GM18861 (cell line): ENCODE measurements around the gene KICS2.
"Not testable (repeated sequence)": the region's sequence is repeated elsewhere in the genome, so short reads cannot be mapped to it uniquely, and the experiment has no call there.

Source experiments
- ATAC-seq: cut with Tn5 transposase; IDR thresholded peaks from one replicate; pipeline ENCODE4 v1.9.1; 2021; ENCODE audit not compliant: unreplicated experiment

KICS2 gene

DNA sequence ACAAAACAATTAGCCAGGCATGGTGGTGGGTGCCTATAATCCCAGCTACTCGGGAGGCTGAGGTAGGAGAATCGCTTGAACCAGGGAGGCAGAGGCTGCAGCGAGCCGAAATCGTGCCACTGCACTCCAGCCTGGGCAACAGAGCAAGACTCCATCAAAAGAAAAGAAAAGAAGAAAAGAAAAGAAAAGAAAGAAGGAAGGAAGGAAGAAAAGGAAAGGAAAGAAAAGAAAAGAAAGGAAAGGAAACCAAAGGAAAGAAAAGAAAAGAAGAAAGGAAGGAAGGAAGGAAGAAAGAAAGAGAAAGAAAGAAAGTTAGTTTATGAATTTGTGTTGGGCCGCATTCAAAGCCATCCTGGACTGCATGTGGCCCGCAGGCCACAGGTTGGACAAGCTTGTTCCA lies 4.5 kb downstream of the KICS2 start:
- ATAC-seq = not testable (repeated sequence)

DNA sequence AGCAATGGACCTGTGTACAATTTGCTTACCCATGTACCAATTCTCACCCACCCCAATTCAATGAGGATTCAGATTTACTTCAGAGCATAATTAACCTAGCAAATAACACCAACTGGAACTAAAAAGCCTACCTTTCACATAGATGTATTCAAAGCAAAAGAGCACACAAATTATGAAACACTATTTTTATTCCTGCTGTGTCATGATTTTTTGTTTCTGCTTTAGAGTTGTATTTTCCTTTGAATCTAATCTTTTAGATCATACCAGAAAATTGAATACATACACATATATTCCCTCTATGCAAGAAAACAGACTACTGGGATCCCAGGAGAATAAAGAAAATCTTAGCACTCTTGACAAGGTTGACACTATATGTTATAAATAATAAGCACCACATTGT lies 5.9 kb downstream of the KICS2 start:
- no peak for ATAC-seq

DNA sequence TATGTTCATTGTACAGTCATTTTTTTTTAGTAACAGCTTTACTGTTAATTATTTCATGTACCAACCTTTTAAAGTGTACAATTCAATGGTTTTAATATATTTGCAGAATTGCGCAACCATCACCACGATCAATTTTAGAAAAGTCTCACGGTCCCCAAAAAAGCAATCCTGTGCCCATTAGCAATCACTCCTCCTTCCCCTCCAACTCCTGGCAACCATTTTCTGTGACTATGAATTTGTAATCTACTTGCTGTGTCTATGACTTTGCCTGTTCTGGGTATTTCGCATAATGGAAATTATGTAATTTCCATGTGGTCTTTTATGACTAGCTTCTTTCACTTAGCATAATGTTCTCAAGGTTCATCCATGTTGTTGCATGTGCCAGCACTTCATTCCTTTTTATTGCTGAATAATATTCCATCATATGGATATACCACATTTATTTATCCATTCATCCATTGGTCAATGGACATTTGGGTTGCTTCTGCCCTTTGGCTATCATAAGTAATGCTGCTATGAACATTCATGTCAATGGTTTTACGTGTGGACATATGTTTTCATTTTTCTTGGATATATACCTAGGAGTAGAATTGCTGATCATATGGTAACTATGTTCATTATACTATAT lies 9.9 kb downstream of the KICS2 start:
- ATAC-seq = no peak

DNA sequence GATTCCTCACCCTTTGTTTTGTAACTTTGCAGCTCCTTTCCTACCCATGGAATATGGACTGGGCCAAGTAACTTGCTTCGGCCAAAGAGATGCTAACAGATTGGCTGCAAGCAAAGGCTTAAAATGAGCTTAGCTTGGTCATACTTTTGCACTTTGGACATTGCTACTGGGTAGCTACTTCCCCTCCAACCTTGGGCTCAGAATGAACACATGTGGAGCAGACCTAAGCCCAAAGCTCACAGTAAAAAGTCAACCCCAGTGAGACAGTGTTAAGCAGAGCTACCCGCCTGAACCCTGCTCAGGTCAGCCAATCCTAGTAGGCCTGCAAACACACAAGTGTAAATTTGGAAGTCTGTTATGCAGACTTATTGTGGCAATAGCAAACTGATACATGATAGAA lies 14.6 kb downstream of the KICS2 start:
- ATAC-seq = no peak

DNA sequence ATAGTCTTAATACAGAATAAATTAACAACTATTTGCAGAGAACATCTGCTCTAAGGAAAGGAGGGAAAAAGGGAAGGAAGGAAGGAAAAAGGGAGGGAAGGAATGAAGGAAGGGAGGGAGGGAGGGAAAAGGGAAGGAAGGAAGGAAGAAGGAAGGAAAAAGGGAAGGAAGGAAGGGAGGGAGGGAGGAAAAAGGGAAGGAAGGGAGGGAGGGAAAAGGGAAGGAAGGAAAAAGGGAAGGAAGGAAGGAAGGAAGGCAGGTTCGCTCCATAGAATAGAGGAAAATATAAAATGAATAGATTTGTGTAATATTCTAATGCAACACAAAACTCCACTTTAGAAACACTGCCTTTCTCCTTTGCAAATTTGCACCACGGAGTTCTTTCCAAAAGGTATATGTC lies 16.6 kb downstream of the KICS2 start:
- no peak for ATAC-seq

DNA sequence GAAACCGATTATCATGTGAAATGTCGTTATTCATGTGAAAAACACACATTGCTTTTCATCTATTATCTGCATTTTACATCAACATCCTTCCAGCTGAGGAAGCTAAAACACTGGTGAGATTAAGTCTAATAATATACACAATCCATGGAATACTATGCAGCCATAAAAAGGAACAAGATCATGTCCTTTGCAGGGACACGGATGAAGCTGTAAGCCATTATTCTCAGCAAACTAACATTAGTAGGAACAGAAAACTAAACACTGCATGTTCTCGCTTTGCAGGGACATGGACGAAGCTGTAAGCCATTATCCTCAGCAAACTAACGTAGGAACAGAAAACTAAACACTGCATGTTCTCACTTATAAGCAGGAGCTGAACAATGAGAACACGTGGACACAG lies 18.3 kb downstream of the KICS2 start:
- no peak for ATAC-seq

DNA sequence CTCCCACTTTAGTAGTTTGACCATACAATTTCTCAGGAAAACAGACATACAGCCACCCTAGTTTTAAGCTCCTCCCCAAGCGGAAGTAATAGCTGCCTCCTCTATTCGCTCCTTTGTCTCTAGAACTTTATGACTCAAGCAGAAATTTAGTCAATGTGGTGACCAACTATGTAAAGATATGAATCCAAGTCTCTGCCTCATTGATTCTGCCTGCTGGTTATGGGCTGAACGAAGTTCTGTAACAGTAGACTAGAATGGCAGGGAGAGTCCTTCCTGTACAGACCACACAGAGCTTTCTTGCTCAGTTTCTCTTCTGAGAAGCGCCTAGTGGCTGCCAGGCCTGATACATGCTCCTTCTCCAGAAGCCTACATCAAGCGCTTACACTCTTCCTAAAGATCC lies 19.1 kb downstream of the KICS2 start:
- no peak for ATAC-seq

DNA sequence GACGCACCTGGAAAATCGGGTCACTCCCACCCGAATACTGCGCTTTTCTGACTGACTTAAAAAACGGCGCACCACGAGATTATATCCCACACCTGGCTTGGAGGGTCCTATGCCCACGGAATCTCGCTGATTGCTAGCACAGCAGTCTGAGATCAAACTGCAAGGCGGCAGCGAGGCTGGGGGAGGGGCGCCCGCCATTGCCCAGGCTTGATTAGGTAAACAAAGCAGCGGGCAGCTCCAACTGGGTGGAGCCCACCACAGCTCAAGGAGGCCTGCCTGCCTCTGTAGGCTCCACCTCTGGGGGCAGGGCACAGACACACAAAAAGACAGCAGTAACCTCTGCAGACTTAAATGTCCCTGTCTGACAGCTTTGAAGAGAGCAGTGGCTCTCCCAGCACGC lies 26.3 kb downstream of the KICS2 start:
- not testable (repeated sequence) for ATAC-seq

DNA sequence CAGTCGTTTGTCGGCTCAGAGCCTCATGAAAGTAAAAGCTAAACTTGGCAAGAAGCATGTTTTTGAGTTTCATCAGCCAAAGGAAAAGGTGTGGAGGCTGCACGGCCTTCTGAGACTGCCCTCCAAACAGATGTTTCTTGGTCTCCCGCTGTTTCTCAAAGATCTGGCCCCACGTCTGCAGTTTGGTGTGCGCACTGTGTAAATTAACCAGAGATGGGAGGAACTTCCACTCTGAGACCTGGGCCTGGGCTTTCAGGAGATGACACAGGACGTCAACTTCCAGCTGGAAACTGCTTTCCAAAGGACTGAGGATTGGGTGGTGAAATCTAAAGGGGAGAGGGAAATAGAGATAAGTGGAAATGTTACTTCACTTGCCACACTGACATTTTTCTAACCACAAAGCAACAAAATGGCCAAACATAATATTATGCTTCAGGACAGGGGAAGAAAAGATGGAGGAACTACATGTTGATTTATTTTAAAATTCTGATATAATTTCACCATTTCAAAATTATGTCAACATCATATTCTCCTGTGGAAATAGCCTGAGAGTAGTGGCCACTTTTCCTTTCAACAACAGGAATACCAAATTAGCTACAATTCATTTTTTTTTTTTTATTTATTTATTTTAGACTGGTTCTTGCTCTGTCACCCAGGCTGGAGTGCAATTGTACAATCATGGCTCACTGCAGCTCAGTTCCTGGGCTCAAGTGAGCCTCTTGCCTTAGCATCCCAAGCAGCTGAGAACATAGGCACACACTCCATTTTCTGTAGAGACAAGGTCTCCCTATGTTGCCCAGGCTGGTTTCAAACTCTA lies 27.6 kb downstream of the KICS2 start:
- no peak for ATAC-seq

DNA sequence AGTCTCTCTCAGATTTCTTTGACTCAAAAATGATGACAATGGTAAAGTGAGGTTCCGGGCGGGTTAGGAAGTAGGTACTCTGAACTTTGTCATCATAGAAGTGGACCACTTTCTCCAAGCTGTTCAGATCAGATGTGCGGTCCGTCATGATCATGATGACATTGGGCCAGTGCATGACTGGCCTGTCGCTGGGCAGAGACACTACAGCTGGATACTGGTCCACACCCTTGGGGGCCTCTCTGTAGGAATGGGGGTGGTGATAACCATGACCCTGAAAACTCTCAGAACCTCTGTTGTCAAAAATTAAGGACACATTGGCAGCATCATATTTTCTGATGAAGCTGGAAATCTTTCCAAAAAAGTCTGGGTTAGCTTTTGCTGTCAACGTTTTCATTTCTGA lies 28.2 kb downstream of the KICS2 start:
- ATAC-seq = no peak

DNA sequence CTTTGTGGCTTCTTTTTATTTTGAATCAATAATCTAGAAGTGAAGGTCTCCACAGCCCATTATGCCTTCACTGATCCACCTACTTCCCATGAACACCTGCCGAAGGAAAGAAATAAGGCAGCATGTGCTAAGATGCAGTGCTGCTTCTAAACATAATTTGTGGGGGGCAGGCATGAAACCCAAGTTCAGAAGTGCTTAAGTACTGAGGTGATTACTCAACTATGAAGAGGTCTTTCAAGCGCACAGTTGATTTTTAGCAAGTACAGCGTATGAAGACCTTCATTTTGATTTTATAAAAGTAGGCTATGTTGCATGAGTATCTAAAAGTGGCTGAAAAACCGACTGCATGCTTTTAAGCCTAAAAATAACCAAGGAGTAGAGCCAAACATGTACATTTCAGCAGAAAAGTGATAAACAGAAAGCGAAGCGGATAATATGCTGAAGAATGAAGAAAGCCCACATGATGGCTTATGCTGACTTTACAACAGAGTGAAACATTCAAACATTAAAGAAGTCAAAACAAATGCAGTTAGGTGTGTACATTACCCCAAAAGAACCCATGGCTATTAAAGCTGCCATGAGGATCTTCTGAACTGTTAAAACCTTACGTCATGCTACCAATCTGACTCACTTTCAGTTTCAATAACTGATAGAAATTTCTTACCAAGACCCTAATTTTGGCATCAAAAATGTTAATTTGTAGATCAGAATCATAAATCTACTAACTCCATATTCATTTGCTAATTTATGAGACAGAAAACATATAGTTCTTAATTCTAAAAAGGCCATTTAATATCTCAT lies 29.3 kb downstream of the KICS2 start:
- ATAC-seq = peak; percentile 97

DNA sequence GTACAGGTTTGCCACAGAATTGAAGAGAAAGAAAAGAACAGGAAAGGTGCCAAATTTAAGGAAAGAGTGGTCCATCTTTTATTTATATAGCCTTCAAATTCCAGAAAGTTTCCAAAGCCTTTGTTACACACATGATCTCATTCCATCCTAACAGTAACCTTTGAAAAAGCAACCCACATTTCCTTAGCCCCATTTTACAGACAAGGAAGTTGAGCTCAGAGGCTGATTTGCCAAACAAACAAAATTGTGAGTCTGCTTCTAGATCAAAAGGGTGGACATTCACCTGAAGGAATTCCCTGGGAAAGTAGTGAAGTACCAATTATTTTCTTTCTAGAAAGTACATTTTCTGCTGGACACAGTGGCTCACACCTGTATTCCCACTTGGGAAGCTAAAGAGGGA lies 32.0 kb downstream of the KICS2 start:
- ATAC-seq = no peak

DNA sequence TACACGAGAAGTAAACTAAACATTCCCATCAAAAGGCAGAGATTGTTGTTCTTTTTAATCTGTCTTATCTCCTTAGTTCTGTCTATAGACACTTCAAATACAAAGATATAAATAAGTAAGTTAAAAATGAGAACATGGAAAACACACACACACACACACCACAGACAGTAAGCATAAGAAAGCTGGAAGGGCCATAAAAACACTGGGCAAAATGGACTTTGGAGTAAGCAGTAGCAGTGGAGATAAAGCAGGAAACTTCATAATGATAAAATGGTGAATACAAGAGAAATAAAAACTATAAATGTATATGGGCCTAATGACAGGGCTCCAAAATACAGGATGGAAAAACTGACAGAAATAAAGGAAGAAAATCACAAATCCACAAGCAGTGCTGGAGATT lies 32.6 kb downstream of the KICS2 start:
- no peak for ATAC-seq

DNA sequence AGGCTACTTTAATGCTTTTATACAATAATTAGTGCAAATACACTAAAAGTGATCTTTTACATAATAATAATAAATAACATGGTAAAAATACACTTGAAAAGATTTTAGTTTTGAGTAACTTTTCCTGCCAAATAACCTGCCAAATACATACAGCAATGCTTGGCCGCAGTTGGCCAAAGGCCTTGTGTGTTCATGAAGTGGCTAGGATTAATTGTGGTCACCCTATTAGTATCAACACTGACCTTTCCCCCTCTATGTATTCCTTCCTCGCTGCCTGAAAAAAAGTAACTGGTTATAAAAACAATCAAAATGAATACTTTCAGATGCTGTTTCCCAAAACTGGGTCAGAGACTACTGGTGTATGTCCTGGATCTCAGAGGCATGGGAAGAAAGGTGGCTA lies 34.3 kb downstream of the KICS2 start:
- ATAC-seq = no peak

DNA sequence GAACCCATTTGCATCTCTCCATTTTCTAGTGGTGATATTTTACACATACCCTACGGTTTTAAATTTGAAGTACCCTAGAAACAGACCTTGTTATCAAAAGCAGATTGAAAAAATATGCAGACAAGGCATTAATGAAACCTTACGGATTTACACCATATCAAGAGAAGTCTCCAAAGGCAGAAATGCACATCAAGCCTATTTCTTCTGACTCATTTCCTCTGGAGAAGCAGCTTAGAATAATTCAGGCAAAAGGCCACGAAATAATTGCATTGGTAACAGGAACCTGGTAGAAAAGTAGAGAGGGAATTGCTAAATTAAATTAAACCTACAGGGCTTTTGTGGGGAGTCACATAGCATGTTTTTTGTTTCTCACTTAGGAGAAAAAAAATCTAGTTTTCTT lies 34.7 kb downstream of the KICS2 start:
- no peak for ATAC-seq

DNA sequence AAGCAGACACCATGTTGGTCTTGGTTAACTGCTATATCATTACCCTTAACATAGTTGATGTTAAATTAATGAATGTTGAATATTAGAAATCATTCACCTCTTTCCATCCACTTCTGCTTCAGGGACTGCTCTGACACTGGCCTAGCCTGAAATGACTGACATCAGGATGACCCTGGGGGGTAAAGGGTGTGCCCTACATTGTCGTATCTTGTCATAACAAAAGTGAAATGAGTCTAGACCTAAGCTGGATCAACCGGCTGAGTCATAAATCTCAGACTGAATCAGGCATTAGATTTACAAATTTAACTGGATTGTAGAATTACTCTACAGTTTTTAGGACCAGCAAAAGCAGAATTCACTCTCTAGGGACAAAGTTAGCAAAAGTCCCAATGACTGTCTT lies 35.3 kb downstream of the KICS2 start:
- ATAC-seq = peak; percentile 99

DNA sequence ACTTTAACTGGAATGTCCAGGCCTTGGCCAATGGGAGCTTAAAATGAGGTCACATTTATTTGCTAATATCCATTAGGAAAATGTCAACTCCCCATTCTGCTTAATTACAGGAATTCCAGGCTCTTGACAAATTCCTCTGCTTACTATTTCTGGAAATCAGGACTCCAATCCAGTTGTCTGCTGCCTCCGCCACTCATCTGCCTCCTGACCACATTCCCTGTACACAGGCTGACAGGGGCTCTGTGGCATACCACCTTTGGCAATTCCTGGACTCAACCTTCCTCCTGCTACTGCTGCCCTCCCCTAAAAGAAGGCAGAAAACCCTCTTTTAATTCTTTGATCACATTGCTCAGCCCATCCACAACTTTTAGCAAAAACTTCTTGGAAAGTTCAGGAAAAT lies 37.9 kb downstream of the KICS2 start:
- no peak for ATAC-seq

DNA sequence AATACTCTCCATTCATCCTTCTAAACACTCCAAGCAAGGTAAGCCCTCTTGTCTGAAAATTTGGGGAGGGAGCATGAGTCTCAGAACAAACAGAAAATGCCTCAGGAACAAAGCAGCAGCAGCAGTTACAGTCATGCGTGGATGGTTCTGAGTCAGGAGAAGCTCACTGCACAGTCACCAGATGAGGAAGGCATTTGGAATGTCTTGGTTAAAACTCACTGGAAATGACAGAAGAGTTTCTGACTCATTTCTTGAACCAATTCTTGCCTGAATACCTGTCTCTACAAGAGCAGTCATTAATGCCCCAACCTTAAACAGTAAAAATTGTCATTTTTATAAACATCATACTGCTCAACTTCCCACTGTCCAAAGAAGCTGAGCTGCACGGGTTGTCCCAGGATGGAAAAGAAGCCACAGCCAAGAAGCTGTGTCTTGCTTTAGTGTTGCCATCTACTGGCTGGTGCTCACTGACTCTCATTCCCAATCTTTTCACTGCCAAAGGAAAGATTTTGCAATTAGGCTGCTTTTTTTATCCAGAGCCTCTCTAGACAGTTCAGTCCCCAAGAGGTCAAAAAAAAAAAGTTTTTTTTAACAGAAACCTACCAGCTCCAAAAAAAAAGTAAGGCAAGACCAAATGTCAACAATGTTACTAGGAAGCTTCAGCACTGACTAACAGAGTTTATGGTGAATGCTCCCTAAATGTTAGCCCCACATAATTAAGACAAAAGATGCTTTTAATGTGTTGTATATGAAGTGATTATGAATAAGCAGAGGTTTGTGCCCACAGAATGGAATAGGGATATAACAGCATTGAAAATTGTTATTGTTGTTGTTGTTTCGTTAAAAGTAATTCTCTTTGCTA lies 40.4 kb downstream of the KICS2 start:
- ATAC-seq = no peak

DNA sequence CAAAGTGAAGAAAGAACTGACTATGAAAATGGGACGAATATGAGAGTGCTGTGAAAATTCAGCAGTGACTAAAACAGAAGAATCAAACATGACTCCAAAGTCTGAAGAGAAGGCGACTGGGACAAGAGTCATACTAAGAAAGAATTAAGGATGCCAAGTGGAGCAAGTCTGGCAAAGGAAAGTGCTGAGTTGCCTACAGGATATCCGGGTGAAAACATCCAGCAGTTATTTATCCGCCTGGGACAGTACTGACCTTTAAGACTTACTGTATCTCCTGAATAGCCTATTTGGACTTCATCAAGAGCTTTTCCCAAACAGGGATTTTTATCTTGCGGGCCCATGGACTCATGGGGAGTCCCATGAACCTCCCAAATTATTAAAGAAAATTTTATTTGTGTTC lies 41.1 kb downstream of the KICS2 start:
- no peak for ATAC-seq

DNA sequence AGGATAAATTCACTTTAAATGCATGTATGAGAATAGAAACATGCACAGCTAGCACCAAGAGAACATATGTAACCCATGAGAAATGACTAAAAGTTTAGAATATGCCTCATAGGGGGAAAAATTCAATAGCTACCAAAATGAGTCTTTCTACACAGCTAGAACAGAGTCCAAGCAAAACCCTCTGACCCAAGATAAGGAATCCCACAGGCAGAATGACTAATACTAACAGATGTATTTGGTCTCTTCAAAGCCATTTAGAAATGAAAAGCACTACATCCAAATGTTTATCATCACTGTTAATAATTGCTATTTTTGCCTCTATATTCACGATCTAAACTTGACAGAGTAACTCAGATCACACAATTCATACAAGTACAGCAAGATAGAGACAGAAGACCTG lies 44.0 kb downstream of the KICS2 start:
- ATAC-seq = no peak

DNA sequence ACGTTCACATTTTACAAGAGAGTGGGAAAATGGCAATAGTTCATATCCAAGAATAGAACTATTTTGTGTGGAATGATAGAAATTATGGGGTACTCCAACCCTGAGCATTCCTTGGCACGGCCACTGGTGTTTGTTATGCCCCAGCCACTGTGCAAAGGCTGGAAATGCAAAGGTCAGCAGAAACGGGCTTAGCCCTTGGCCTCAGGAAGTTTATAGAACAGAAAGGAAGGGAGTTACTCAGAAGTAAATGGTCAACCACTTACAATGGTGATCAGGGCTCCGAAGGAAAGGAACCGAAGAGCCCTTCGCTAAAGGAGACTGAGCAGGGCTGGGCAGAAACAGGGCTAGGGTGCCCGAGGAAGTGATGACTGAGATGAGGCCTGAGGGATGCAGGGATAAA lies 45.1 kb downstream of the KICS2 start:
- no peak for ATAC-seq
